Measurements from ENCODE around the gene SLC14A1.

SLC14A1 gene

GRCh38 chr18:45680066-45680690 is 43.8 kb upstream of the SLC14A1 start:
- TF ChIP-seq TAF1 (IDR thresholded peaks at IDR 0.05; ENCODE audit: low read depth) (no peak), ZBTB7A (IDR thresholded peaks at IDR 0.05; ENCODE audit: low read depth) (no peak), FOXM1 (IDR thresholded peaks at IDR 0.05; ENCODE audit: borderline replicate concordance, low read depth) (no peak), NFIC (IDR thresholded peaks at IDR 0.05) (no peak), RAD21 (IDR thresholded peaks at IDR 0.05; ENCODE audit: low read depth) (no peak), EP300 (IDR thresholded peaks at IDR 0.05; ENCODE audit: borderline replicate concordance) (no peak), TCF12 (IDR thresholded peaks at IDR 0.05; ENCODE audit: low read depth) (no peak), CREB1 (IDR thresholded peaks at IDR 0.05; ENCODE audit: low read depth) (no peak)
- TF ChIP-seq, protein P1, sequence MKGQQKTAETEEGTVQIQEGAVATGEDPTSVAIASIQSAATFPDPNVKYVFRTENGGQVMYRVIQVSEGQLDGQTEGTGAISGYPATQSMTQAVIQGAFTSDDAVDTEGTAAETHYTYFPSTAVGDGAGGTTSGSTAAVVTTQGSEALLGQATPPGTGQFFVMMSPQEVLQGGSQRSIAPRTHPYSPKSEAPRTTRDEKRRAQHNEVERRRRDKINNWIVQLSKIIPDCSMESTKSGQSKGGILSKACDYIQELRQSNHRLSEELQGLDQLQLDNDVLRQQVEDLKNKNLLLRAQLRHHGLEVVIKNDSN (IDR thresholded peaks at IDR 0.05) = no peak

- TF ChIP-seq ZBTB7A (IDR thresholded peaks at IDR 0.05; ENCODE audit: low read depth) (no peak), FOXM1 (IDR thresholded peaks at IDR 0.05; ENCODE audit: borderline replicate concordance, low read depth) (no peak), CEBPB (IDR thresholded peaks at IDR 0.05) (no peak), REST (IDR thresholded peaks at IDR 0.05; ENCODE audit: low read depth) (no peak), RAD21 (IDR thresholded peaks at IDR 0.05; ENCODE audit: low read depth) (no peak), CREB1 (IDR thresholded peaks at IDR 0.05; ENCODE audit: low read depth) (no peak)
- TF ChIP-seq, protein P1 (IDR thresholded peaks at IDR 0.05) = no peak
Observed at GRCh38 chr18:45682181-45682580, 41.8 kb upstream of the SLC14A1 start.

DNA sequence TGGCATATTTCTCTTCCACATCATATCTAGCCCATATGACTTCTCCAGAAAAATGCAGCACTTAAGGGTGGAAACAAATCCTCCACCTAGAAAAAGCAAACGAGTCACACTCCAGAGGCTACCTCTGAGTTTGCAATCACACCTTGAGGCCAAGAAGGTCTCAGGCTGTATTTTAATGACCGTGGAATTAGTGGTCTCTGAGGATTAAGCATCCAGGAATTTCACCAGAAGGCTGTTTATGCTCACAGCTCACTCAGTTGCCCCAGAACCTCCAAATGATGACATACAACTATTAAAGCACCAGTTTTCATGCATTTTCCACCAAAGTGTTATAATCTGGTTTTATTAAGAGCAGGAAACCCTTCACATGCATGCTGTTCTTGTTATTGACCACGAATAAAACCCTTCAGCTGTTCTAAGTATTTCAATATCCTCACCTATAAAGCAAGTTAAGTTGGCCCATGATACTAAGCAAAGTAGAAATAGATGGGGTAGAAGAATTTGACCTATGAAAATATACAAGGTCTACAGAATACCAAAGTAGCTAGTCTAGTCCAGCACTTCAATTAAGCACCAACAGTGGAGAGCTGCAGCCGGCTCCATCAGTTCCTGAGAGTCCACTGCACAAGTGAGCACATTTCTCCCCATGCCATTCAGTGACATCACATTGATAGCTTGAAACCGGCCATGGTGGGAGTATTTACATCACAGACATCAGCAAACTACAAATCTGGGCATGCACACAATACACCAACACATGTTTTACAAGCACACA is 39.5 kb upstream of the SLC14A1 start:
- TF ChIP-seq RAD21 (IDR thresholded peaks at IDR 0.05; ENCODE audit: low read depth) = no peak
- no peak for TF ChIP-seq TAF1 (IDR thresholded peaks at IDR 0.05; ENCODE audit: low read depth)
- TF ChIP-seq CEBPB (IDR thresholded peaks at IDR 0.05) = no peak
- TF ChIP-seq NFIC (IDR thresholded peaks at IDR 0.05) = no peak

DNA sequence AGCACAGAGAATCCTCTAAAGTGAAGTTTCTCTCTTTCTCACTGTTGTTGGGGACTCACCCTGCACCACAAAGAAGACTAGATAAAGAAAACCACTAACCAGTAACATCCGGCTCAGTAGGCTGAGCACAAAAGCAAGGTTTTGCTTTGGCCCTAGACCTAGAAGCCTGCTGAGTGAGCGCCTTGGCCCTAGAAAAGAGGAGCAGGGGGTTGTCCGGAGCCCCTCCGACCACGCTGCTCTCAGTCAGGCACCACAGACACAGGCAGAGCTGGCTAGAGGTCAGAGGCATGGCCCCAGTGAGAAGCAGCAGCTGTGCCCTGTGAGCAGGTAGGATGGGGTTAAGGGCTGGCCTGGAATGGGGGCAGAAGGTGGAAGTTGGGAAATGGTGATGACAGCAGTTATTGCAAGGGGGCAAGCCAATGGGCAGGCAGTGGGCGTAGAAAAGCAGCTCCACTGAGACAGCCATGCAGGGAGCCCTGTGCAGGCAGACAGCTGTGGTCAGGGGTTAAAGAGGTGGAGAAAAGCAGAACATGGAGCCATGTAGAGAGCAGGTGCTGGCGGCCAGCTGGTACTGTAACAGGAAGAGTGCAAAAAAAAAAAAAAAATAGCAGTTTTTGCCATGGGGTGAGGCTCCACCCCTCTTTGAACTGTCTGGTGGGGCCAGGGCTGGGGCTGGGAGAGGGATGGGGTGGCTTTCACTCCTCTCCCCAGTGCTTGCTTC is 36.9 kb upstream of the SLC14A1 start:
- TF ChIP-seq CREB1 (IDR thresholded peaks at IDR 0.05; ENCODE audit: low read depth) (no peak), TCF12 (IDR thresholded peaks at IDR 0.05; ENCODE audit: low read depth) (no peak), TEAD4 (IDR thresholded peaks at IDR 0.05) (no peak), ZBTB7A (IDR thresholded peaks at IDR 0.05; ENCODE audit: low read depth) (no peak), RAD21 (IDR thresholded peaks at IDR 0.05; ENCODE audit: low read depth) (no peak), TAF1 (IDR thresholded peaks at IDR 0.05; ENCODE audit: low read depth) (no peak), EGR1 (IDR thresholded peaks at IDR 0.05) (no peak), YY1 (IDR thresholded peaks at IDR 0.05; ENCODE audit: low read depth) (no peak), REST (IDR thresholded peaks at IDR 0.05; ENCODE audit: low read depth) (no peak), CEBPB (IDR thresholded peaks at IDR 0.05) (no peak), MAX (IDR thresholded peaks at IDR 0.05) (no peak), EP300 (IDR thresholded peaks at IDR 0.05; ENCODE audit: borderline replicate concordance) (no peak), NFIC (IDR thresholded peaks at IDR 0.05) (no peak), FOXM1 (IDR thresholded peaks at IDR 0.05; ENCODE audit: borderline replicate concordance, low read depth) (no peak)
- TF ChIP-seq, protein P1 (IDR thresholded peaks at IDR 0.05) = no peak

- TF ChIP-seq TEAD4 (IDR thresholded peaks at IDR 0.05) (no peak), TAF1 (IDR thresholded peaks at IDR 0.05; ENCODE audit: low read depth) (no peak), REST (IDR thresholded peaks at IDR 0.05; ENCODE audit: low read depth) (no peak), CEBPB (IDR thresholded peaks at IDR 0.05) (no peak), NFIC (IDR thresholded peaks at IDR 0.05) (no peak), EGR1 (IDR thresholded peaks at IDR 0.05) (no peak), MAX (IDR thresholded peaks at IDR 0.05) (no peak), EP300 (IDR thresholded peaks at IDR 0.05; ENCODE audit: borderline replicate concordance) (no peak), CREB1 (IDR thresholded peaks at IDR 0.05; ENCODE audit: low read depth) (no peak), ZBTB7A (IDR thresholded peaks at IDR 0.05; ENCODE audit: low read depth) (no peak), FOXM1 (IDR thresholded peaks at IDR 0.05; ENCODE audit: borderline replicate concordance, low read depth) (no peak), RAD21 (IDR thresholded peaks at IDR 0.05; ENCODE audit: low read depth) (no peak), YY1 (IDR thresholded peaks at IDR 0.05; ENCODE audit: low read depth) (no peak), TCF12 (IDR thresholded peaks at IDR 0.05; ENCODE audit: low read depth) (no peak)
- TF ChIP-seq, protein P1 (IDR thresholded peaks at IDR 0.05) = no peak
Observed at GRCh38 chr18:45687621-45688020, 36.4 kb upstream of the SLC14A1 start.
